HL-60 (cell line): ENCODE data around the gene C15orf40.

Source experiments
- POLR2AphosphoS5 ChIP-seq: IDR thresholded peaks from 2 replicates; pipeline ENCODE4 v1.6.1; 2012; ENCODE audit warnings: low read depth
- SPI1 ChIP-seq: IDR thresholded peaks from 2 replicates; pipeline ENCODE4 v1.6.1; 2012; ENCODE audit warnings: low read depth, mild to moderate bottlenecking, borderline replicate concordance
- TF ChIP-seq, protein P1 (sequence below): IDR thresholded peaks from 2 replicates; pipeline ENCODE4 v1.6.1; 2012; ENCODE audit warnings: low read depth; ENCODE audit not compliant: insufficient replicate concordance
- TF ChIP-seq, protein P2 (sequence below): IDR thresholded peaks from one replicate; pipeline ENCODE4 v1.5.1; 2011; ENCODE audit warnings: low read length, control low read depth, inconsistent platforms; ENCODE audit not compliant: insufficient read depth

DNA sequence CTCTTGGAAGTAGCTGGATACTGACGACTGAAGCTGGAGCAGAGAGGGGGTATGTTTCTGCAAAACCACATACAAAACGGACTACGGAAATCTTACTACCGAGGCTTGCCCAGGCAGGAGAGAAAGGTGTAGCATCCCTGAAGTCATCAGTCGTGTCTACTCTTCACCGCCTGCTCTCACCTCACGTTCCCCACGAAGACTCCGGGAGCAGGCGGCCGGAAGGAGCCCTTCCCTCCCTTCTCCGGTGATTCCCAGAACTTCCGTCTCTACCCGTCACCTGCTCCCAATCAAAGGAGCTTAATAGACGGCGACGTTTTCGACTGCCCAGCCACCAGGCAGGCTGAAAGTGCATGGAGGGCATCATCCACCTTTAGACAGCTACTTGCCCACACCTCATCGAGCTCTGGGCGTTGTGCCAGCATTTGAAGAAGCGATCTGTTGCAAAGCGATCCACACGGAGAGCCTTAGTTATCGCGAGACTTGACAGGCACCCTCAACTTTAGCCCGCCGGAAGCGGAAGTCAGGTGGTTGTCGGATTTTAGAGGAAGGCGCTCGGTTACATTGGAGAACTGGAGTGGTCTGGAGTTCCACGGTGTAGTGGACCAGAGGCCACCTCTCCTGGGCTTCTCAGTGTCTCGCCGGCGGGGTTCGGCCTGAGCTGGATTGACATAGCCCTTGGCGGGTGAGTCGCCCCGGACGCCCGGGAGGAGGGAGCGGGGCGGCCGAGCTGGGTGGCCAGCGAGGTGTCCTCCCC, 25.6 kb downstream of the C15orf40 start, which contains the start of gene RAMAC:
- TF ChIP-seq, protein P1, sequence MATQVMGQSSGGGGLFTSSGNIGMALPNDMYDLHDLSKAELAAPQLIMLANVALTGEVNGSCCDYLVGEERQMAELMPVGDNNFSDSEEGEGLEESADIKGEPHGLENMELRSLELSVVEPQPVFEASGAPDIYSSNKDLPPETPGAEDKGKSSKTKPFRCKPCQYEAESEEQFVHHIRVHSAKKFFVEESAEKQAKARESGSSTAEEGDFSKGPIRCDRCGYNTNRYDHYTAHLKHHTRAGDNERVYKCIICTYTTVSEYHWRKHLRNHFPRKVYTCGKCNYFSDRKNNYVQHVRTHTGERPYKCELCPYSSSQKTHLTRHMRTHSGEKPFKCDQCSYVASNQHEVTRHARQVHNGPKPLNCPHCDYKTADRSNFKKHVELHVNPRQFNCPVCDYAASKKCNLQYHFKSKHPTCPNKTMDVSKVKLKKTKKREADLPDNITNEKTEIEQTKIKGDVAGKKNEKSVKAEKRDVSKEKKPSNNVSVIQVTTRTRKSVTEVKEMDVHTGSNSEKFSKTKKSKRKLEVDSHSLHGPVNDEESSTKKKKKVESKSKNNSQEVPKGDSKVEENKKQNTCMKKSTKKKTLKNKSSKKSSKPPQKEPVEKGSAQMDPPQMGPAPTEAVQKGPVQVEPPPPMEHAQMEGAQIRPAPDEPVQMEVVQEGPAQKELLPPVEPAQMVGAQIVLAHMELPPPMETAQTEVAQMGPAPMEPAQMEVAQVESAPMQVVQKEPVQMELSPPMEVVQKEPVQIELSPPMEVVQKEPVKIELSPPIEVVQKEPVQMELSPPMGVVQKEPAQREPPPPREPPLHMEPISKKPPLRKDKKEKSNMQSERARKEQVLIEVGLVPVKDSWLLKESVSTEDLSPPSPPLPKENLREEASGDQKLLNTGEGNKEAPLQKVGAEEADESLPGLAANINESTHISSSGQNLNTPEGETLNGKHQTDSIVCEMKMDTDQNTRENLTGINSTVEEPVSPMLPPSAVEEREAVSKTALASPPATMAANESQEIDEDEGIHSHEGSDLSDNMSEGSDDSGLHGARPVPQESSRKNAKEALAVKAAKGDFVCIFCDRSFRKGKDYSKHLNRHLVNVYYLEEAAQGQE = peak; percentile 53
- TF ChIP-seq, protein P2, sequence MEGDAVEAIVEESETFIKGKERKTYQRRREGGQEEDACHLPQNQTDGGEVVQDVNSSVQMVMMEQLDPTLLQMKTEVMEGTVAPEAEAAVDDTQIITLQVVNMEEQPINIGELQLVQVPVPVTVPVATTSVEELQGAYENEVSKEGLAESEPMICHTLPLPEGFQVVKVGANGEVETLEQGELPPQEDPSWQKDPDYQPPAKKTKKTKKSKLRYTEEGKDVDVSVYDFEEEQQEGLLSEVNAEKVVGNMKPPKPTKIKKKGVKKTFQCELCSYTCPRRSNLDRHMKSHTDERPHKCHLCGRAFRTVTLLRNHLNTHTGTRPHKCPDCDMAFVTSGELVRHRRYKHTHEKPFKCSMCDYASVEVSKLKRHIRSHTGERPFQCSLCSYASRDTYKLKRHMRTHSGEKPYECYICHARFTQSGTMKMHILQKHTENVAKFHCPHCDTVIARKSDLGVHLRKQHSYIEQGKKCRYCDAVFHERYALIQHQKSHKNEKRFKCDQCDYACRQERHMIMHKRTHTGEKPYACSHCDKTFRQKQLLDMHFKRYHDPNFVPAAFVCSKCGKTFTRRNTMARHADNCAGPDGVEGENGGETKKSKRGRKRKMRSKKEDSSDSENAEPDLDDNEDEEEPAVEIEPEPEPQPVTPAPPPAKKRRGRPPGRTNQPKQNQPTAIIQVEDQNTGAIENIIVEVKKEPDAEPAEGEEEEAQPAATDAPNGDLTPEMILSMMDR = no peak
- TF ChIP-seq POLR2AphosphoS5 = peak; percentile 88
- TF ChIP-seq SPI1 = peak; percentile 62; the same call in 1 of the 2 replicates
